ENCODE measurements around the gene APH1B. TPM values are rescaled to one million over a fixed set of nuclear protein-coding genes. Genes with fewer than 3 reads are reported as not detected.

The APH1B gene
- total and polyA plus RNA-seq, 9 of the 15 experiments (the other 6 are each of a cell fraction or from before 2014, with no cell fraction given), result 5.1 to 9.7 (median 7.0) TPM

GRCh38 chr15:63299943-63300575, 22.7 kb downstream of the APH1B start (continued):
- TF ChIP-seq RBM22 (IDR thresholded peaks at IDR 0.05; ENCODE audit: low read depth, low read length, poor library complexity, severe bottlenecking) (no peak), FOXM1 (IDR thresholded peaks at IDR 0.05; ENCODE audit: low read depth) (peak; percentile 60; the same call in 1 of the 2 replicates), FOXM1 (CRISPR knock-in tag; IDR thresholded peaks at IDR 0.05; ENCODE audit: low read depth) (no peak), POLR2H (tag; IDR thresholded peaks at IDR 0.05; ENCODE audit: low read depth) (no peak), ZNF518B (CRISPR knock-in tag; IDR thresholded peaks at IDR 0.05) (no peak), MTA1 (IDR thresholded peaks at IDR 0.05; ENCODE audit: borderline replicate concordance) (no peak), THAP7 (CRISPR knock-in tag; IDR thresholded peaks at IDR 0.05) (no peak), TAF7 (tag; IDR thresholded peaks at IDR 0.05) (no peak), MITF (IDR thresholded peaks at IDR 0.05) (no peak), ELF1 (tag; IDR thresholded peaks at IDR 0.05) (no peak), ZMIZ1 (IDR thresholded peaks at IDR 0.05; ENCODE audit: low read depth in 2 of 2, low read length in 2 of 2) (peak in 1 of 2 experiments; percentile 71; a peak in 1 of 4 replicates), CBX1 (IDR thresholded peaks at IDR 0.05; ENCODE audit: low read depth) (no peak), KAT8 (IDR thresholded peaks at IDR 0.05; ENCODE audit: low read depth) (no peak), MCM3 (IDR thresholded peaks at IDR 0.05) (no peak), RFX5 (IDR thresholded peaks at IDR 0.05; ENCODE audit: low read depth, low read length) (no peak), ETV6 (IDR thresholded peaks at IDR 0.05; ENCODE audit: borderline replicate concordance in 1 of 2, low read depth in 2 of 2, low read length in 1 of 2) (no peak), ETV6 (CRISPR knock-in tag; IDR thresholded peaks at IDR 0.05; ENCODE audit: borderline replicate concordance) (no peak), ZNF212 (CRISPR knock-in tag; IDR thresholded peaks at IDR 0.05) (no peak), SNRNP70 (optimal IDR thresholded peaks at IDR 0.05; ENCODE audit: low read depth, low read length) (no peak), TCF15 (CRISPR knock-in tag; IDR thresholded peaks at IDR 0.05) (no peak)
